ENCODE data around the gene TXNDC5.

DNA sequence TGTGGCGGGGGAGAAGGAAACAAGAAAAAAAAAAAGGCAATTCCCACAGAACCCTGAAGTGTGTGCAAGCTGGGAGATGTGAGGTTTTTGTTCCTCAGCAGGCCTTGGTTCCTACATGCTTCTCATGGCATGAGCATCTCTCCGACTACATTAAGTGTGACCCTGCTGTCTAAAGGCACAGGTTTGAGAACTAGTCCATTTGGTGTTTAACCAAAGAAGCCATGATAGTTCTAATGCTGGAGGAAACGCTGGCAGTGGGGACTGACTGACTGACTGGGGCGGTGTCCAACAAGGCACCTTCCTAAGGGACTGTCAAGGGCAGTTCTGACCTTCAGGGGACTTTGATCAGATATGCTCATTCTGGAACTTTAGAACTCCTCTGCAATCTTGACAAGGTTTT is 3.8 kb downstream of the TXNDC5 start:
- TF ChIP-seq EZH2 (IDR thresholded peaks at IDR 0.05) (no peak), SRF (IDR thresholded peaks at IDR 0.05; ENCODE audit: low read depth) (no peak), YY1 (IDR thresholded peaks at IDR 0.05; ENCODE audit: extremely low read depth, insufficient replicate concordance, low read depth, low read length) (no peak), SIN3A (IDR thresholded peaks at IDR 0.05; ENCODE audit: low read depth) (no peak), ZNF274 (IDR thresholded peaks at IDR 0.05; ENCODE audit: low read depth, low read length) (no peak)
- TF ChIP-seq, protein P1, sequence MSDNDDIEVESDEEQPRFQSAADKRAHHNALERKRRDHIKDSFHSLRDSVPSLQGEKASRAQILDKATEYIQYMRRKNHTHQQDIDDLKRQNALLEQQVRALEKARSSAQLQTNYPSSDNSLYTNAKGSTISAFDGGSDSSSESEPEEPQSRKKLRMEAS (IDR thresholded peaks at IDR 0.05) = no peak
- TF ChIP-seq, protein P2, sequence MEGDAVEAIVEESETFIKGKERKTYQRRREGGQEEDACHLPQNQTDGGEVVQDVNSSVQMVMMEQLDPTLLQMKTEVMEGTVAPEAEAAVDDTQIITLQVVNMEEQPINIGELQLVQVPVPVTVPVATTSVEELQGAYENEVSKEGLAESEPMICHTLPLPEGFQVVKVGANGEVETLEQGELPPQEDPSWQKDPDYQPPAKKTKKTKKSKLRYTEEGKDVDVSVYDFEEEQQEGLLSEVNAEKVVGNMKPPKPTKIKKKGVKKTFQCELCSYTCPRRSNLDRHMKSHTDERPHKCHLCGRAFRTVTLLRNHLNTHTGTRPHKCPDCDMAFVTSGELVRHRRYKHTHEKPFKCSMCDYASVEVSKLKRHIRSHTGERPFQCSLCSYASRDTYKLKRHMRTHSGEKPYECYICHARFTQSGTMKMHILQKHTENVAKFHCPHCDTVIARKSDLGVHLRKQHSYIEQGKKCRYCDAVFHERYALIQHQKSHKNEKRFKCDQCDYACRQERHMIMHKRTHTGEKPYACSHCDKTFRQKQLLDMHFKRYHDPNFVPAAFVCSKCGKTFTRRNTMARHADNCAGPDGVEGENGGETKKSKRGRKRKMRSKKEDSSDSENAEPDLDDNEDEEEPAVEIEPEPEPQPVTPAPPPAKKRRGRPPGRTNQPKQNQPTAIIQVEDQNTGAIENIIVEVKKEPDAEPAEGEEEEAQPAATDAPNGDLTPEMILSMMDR (IDR thresholded peaks at IDR 0.05 in 2 of 3, conservative IDR thresholded peaks at IDR 0.05 in 1 of 3; ENCODE audit: borderline replicate concordance in 1 of 3, insufficient read depth in 1 of 3, low read depth in 2 of 3, low read length in 2 of 3) = no peak
- TF ChIP-seq, protein P3, sequence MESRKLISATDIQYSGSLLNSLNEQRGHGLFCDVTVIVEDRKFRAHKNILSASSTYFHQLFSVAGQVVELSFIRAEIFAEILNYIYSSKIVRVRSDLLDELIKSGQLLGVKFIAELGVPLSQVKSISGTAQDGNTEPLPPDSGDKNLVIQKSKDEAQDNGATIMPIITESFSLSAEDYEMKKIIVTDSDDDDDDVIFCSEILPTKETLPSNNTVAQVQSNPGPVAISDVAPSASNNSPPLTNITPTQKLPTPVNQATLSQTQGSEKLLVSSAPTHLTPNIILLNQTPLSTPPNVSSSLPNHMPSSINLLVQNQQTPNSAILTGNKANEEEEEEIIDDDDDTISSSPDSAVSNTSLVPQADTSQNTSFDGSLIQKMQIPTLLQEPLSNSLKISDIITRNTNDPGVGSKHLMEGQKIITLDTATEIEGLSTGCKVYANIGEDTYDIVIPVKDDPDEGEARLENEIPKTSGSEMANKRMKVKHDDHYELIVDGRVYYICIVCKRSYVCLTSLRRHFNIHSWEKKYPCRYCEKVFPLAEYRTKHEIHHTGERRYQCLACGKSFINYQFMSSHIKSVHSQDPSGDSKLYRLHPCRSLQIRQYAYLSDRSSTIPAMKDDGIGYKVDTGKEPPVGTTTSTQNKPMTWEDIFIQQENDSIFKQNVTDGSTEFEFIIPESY (IDR thresholded peaks at IDR 0.05; ENCODE audit: extremely low read depth, insufficient replicate concordance, low read length) = no peak
- TF ChIP-seq, protein P4, sequence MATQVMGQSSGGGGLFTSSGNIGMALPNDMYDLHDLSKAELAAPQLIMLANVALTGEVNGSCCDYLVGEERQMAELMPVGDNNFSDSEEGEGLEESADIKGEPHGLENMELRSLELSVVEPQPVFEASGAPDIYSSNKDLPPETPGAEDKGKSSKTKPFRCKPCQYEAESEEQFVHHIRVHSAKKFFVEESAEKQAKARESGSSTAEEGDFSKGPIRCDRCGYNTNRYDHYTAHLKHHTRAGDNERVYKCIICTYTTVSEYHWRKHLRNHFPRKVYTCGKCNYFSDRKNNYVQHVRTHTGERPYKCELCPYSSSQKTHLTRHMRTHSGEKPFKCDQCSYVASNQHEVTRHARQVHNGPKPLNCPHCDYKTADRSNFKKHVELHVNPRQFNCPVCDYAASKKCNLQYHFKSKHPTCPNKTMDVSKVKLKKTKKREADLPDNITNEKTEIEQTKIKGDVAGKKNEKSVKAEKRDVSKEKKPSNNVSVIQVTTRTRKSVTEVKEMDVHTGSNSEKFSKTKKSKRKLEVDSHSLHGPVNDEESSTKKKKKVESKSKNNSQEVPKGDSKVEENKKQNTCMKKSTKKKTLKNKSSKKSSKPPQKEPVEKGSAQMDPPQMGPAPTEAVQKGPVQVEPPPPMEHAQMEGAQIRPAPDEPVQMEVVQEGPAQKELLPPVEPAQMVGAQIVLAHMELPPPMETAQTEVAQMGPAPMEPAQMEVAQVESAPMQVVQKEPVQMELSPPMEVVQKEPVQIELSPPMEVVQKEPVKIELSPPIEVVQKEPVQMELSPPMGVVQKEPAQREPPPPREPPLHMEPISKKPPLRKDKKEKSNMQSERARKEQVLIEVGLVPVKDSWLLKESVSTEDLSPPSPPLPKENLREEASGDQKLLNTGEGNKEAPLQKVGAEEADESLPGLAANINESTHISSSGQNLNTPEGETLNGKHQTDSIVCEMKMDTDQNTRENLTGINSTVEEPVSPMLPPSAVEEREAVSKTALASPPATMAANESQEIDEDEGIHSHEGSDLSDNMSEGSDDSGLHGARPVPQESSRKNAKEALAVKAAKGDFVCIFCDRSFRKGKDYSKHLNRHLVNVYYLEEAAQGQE (IDR thresholded peaks at IDR 0.05; ENCODE audit: low read depth) = no peak
